GM18951 (cell line): ENCODE measurements around the gene NR1I2.

ENCODE experiments used
- POLR2A ChIP-seq: IDR thresholded peaks from 4 replicates; pipeline ENCODE4 v1.6.1; 2011; ENCODE audit warnings: mild to moderate bottlenecking; ENCODE audit not compliant: insufficient read length, insufficient read depth; ENCODE audit errors: extremely low read depth
- in situ Hi-C: fragments of 300-500 bp; cut with MboI; formaldehyde crosslinking; loops from one replicate; pipeline ENCODE4 v1.12.0; 2022; ENCODE audit warnings: low sequenced_read_pairs, mixed read lengths, inconsistent platforms; ENCODE audit not compliant: unreplicated experiment

Gene NR1I2

GRCh38 chr3:119767936-119768601 lies 13.8 kb upstream of the NR1I2 start:
- TF ChIP-seq POLR2A: no peak
- in situ Hi-C loops: no loop called here

- in situ Hi-C loops: no loop called here
- no peak for TF ChIP-seq POLR2A
Measured at GRCh38 chr3:119768668-119769393, 13.1 kb upstream of the NR1I2 start.

DNA sequence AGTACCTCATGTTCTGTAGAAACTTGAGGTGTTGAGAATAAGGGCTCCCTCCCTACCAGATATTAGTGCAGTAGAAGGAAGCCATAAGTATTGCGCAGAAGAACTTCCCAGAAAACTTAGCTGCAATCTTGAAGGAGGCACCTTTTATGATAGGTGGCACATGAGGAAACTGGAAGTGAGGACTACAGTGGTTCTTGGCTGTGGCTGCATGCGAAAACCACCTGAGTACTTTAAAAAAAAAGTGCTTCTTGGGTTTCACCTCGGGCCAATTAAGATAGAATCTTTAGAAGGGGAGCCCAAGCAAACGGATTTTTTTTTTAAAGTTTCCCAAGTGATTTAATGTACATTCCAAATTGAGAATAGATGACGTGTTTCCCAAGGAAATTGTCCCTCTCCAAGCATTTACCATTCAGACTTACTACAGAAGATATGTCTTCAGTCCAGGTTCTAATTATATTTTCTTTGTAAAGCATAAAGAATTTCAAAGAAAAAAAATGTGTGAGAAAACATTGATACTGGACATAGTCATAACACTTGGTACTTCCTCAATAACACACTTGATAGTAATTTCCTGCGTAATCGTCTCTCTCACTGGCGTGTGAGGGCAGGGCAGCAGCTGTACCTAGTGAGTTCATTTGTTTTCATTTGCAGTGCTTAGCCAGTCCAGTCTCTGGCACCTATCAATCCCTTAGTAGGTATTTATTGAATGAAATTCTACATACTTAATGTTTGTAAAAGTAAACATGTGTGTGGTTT lies 12.3 kb upstream of the NR1I2 start:
- in situ Hi-C loops: no loop called here
- TF ChIP-seq POLR2A: no peak

DNA sequence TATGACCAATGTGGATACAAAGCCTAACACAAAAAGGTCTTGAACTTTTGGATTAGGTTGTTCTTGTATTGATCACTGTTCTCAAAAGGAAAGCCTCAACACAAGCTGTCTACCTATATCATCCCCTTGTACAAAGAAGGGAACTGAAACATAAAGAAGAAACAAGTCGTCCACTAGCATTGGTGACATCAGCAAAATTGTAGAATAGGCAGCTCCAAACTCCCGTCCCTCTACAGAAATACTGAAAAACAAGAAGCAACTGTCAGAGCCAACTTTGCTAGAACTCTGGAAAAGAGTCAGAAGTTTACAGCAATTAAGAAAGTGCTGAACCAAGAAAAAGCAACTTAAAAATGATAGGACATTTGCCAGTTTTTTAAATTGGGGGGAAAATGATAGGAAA lies 7.5 kb upstream of the NR1I2 start:
- in situ Hi-C loops: no loop called here
- no peak for TF ChIP-seq POLR2A

- in situ Hi-C loops: no loop called here
- no peak for TF ChIP-seq POLR2A
Measured at GRCh38 chr3:119776304-119776703, 5.6 kb upstream of the NR1I2 start.

DNA sequence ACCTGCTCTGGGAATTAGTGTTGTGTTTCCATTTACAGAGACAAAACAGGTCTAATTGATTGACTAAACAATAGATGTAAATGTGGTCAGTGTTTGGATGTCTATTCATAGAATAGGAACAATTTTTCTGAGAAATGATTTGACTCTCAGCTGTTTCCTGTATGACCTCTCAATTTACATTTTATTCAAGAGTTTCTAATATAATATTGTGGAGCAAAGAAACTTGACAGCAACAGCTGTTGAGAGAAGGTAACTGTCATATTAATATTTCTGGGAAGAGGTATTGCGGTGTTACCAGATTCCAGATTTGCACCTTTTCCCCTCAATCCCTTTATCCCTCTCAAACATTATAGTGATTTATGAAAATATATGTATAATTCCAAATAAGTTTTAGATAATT lies 3.7 kb upstream of the NR1I2 start:
- in situ Hi-C loops: no loop called here
- no peak for TF ChIP-seq POLR2A

DNA sequence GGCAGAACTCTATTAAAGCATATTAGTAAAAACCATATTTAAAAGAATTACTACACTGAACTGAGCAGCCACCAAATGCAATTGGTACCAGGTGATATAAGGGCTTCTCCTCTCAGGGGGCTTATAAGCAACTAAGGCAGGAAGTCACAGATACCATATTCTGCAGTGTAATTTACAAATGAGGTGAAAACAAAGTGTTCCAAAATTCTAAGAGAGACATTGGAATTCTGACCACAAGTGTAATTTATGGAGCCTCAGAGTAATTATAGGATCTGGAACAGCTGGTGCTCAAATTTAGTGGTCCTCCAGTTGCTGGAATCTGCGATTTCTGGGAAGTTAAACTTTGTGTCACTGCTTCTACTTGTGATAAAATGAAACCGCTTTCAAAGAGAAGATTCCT lies 3.1 kb upstream of the NR1I2 start:
- no peak for TF ChIP-seq POLR2A
- in situ Hi-C loops: no loop called here

GRCh38 chr3:119779731-119780383 lies 2.0 kb upstream of the NR1I2 start:
- in situ Hi-C loops: no loop called here
- no peak for TF ChIP-seq POLR2A

GRCh38 chr3:119782460-119782859 lies 559 bp downstream of the NR1I2 start:
- in situ Hi-C loops: no loop called here
- no peak for TF ChIP-seq POLR2A

DNA sequence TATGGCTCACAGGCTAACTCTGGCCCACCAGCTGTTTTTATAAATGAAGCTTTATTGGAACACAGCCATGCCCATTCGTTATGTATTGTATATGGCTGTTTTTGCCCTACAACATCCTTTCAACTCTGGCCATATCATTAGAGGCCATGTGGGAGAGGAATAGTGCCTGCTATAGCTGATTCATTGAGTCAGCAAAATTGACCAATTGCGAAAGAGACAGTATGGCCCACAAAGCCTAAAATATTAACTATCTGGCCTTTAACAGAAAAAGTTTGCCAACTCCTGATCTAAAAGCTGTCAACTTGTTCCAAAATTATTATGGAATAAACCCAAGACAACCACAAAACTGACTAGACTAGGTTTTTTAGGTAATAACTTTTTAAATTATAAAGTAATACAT lies 1.4 kb downstream of the NR1I2 start:
- in situ Hi-C loops: no loop called here
- no peak for TF ChIP-seq POLR2A

DNA sequence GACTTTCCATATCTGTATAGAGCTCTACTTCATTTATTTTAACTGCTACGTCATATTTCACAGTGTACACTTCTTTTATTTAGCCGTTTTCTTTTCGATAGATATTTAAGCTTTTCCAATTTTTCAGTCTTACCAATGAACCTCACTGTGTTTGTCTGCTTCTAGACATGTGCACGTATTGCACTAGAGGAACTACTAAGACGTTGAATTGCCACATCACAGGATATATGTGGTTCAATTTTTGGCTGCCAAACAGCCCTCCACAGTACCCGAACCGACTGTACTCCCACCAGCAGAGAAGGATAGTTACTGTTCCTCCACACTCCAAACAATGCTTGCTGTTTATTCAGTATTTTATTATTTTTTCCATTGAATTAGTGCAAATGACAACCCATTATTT lies 2.0 kb downstream of the NR1I2 start:
- in situ Hi-C loops: no loop called here
- no peak for TF ChIP-seq POLR2A

DNA sequence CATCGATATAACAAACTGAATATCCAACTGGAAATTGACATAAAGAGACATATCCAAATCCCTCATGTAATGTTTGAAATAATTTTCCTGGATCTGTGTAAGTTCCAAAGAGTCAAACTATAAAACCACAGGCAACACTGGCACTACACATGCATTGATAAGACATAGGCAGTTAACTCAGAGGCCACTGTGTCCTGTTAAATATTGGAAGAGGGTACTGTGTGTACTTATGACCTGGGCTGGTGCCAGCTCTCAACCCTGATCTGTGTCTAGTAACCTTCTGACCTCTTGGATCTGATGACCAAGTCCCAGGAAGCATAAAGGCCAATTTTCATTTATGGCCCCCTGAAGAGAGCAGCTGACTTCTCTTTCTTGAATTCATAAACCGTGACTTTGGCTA lies 4.5 kb downstream of the NR1I2 start:
- in situ Hi-C loops: no loop called here

DNA sequence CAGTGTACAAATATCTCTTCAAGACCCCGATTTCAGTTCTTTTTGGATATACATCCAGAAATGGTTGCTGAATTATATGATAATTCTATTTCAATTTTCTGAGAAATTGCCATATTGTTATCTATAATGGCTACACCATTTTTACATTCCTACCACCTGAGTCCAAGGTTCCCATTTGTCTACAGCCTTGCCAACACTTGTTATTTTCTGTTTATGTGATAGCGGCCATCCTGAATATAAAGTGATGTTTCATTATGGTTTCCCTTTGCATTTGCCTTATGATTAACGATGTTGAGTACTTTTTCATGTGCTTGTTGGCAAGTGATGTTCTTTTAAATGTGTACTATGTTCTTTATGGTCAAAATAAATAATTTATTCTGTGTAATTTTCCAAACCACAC lies 8.5 kb downstream of the NR1I2 start:
- in situ Hi-C loops: no loop called here
- TF ChIP-seq POLR2A: no peak

More for the DNA sequence above, 4.5 kb downstream of the NR1I2 start:
- no peak for TF ChIP-seq POLR2A
